GM18499 (cell line): ENCODE results near the gene DRD2.

ENCODE experiments used
- ATAC-seq: cut with Tn5 transposase; IDR thresholded peaks from one replicate; pipeline ENCODE4 v1.9.1; 2021; ENCODE audit warnings: moderate number of reproducible peaks; ENCODE audit not compliant: insufficient read depth, unreplicated experiment

The DRD2 gene

DNA sequence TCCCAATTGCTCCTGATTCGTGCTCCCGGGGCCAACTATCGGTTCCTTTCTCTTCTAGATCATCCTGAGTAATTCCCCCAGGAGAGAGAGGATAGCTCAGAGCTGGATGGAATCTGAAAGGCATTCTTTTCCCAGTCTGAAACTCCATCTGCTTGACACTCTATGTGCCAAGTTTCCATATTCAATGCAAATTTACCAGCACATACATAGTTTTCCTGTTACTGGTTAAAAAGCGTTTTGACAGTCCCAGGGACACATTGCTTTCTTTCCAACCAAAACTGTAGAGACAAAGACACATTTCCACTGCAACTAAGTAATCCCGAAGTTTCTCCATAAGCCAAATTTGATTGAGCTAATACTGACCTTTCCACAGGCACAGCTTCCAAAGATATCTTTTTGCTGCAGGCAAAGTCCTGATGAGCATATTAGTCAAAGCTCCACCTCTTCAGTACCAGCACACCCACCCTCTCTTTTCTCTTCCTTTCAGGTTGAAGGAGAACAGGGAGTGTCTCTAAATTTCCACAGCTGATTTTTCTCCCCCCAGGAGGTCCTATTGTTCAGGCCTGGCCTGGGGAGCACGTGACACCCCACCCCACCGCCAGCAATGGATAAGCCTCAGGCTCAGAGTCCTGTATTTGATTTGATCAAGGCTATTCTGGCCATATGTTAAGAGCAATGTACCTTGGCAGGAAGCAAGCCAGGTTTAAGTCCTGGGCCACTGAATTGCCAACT lies 97.4 kb downstream of the DRD2 start:
- ATAC-seq = no peak

DNA sequence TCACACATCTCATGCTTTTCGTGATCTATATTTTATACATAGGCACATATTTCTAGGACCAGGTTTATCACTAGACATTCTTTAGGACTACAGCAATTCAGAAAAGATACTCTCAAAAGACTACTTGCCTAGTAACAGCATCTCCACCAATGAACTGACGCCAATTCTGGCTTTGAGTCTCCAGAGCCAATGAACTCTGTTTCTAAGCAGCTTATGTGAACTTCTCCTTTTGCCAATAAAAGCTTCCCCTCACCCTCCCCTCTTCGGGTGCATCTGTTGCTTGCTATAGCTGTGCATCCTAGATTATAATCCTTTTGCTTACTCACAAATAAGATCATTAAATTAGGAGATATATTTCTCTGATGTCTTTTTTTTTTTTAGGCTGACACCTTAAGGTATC lies 99.0 kb downstream of the DRD2 start:
- no peak for ATAC-seq

DNA sequence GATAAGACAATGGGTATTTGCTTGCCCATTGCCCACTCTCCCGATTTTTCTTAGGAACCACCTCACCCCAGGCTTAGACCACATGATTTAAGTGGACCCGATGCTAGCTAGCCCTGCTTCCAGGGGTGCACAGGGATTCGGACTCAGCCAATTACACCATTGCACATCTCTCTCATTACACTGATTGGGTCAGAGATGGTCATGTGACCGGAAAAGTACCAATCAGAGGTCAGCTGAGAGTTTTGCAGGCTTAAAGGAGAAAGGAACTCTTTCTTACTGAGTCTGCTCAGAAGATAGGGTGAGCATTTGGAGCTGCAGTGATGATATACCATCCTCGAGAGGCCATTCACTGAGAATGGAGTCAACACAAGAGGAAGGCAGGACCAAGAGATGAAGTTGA lies 99.8 kb downstream of the DRD2 start:
- no peak for ATAC-seq

DNA sequence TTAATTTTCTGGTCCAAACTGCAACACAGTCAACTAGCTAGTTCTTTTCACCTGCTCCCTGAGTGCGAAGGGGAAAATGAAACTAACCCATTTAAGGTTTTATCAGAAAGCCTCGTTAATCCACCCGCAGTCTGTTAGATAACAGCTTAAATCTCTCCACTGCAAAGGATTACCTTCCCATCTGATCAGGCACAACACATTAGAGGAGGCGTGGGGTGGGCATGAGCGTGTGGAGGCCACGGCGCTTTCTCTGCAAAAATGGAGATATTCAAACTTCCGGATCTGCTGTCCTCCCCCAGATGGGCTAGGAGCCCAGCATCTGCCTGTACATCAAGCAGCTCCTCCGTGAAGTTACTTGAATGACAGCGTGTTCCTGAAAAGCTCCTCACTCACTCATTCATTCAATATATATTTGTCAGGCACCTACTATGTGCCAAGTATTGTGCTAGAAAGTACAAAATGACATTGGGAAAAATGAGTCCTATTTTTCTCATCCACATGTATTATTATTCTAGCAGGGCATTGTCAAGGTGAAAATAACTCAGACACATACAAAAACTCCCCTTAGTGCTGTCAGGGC lies 101.1 kb downstream of the DRD2 start:
- no peak for ATAC-seq

DNA sequence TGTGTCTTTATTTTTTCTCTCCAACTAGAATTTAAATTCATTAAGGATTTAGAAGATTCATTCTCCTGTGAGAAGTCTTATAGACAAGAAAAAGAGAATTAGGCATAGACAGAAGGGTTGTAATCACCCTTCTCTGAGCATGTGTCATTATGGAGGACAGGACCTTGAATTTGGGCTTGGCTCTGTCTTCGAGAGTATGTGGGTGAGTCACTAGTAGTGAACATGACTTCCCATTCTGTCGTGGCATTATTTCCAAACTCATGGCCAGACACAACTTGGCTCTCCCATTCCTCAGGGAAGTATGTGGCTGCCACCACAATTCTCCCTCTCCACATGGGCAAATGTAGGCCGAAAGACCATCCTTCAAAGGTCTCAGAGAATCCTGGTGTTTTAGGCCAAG lies 101.9 kb downstream of the DRD2 start:
- ATAC-seq = no peak

DNA sequence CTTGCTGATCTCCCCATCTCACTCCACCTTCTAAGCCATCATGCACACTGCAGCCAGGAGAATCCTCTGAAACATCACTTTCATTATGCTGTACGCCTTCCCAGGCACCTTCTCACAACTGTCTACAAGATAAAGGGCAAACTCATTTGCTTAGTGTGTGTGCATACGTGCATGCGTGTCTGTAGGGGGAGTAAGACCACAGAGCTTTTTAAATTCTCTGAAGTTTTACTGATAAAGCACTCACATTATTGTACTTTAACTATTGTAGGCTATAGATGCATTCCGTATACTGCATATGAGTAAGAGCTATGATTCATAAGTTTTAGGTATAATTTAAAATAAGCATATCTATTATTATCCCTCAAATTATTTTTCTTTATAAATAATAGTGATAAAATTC lies 102.9 kb downstream of the DRD2 start:
- no peak for ATAC-seq

DNA sequence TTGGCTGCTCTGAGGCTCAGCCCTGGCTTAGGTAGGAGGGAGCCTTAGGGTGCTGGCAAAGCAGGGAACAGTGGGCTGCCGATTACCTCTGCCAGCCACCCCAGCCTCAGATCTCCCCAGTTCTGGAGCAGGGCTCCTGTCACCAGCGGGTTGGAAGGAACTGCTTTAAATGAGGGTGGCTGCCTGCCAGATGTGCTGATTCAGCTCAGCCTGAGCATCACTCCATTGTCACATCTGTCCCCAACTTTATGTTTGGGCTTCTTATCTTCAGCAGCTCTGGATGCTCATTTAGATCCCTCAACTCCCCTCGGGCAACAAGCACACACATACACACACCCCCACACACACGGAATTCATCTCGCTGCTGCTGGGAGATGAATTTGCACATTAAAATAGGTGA lies 104.6 kb downstream of the DRD2 start:
- ATAC-seq = no peak

DNA sequence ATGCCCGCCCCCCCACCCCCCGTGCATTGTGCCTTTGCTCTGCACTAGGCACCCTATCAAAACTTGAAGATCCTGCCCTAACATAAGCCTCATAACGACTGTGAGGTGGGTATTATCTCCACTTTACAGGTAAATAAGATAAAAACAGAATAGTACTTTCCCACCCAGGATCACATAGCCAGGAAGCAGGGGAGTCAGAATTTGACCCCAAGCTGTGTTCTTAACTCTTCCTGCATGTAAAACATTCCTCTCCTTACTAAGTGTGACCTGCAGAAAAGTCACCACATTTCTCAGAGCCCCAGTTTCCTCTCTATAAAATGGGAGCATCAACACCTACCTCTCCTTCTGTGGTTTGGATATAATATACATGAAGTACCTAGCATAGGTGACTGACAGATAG lies 105.8 kb downstream of the DRD2 start:
- ATAC-seq = no peak

DNA sequence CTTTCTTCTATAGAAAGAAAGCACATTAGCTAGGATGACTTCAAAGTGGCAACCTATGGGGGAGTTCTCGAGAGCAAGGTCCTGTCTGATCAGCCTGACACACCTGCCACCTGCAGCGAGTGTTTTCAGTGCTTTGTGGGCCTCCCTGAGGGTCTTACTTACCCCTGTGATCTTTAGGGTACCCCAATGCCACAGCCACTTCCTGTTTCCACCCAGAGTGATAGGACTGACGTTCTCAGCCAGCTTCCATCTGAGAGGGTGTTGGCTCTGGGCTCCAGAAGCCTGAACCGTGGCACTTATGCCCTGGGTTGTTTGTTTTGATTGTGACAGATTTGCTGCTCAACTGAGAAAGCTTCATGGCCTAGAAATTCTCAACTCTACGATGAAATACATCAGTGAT lies 109.3 kb downstream of the DRD2 start:
- no peak for ATAC-seq

DNA sequence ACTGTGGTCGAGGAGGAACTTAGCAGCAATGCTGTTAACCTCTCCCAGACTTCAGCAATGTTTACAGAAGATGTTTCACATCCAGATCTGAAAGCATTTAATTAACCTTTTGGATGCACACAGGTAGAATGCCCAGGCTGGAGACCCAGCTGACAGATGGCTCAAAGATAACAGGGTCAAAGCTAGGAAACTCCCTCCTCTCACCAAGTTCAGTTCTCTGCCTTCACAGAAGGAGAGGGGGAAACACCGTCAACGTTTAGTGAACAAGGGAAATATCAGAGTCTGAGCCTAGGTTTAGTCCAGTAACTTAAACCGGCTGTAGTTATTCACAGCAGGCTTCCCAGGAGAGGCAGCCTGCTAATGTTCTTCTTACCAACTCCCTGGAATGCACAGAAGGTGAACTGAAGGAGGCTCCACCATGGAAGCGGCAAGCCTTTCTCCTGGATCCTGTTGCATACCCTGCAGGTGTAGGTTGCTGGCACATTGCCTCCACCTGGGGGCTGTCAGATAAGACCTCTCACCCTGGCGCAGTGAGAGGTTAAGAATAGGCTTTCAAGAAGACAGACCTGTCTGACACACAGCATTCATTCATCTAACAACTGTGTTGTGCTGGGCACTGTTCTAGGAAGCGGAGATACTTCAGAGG lies 111.1 kb downstream of the DRD2 start:
- ATAC-seq = no peak

DNA sequence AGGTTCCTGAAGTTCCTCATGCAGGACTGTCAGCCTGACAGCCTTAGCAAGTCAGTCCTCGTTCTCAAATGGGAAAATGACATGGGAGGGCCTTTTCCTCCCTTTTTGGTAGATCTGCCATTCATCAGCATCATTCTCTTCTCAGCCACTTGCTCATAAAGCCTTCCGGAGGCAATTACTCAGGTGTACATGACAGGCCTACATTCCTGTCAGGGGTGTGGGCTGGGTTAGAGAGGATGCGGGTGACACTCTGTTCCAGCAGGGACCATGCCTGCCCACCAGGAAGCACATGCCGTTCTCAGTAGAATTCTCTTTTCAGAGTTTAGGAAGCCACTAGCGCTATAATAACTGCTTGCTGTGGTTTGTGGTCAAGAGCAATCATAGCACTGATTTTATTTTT lies 111.8 kb downstream of the DRD2 start:
- no peak for ATAC-seq
